ENCODE data around the gene SORBS1.

GRCh38 chr10:95388109-95388471 lies 173.1 kb downstream of the SORBS1 start:
- no peak for TF ChIP-seq CTCF (IDR thresholded peaks at IDR 0.05; ENCODE audit: poor library complexity)
- no peak for TF ChIP-seq EZH2 (IDR thresholded peaks at IDR 0.05; ENCODE audit: borderline replicate concordance)
- no peak for TF ChIP-seq EZH2phosphoT487 (IDR thresholded peaks at IDR 0.05; ENCODE audit: low read depth, severe bottlenecking, unreplicated experiment)

All from hepatocyte (in vitro differentiated cells).